Suprapubic skin (tissue), 3 donors: ENCODE measurements around the gene CAMKV.

Experiments
- CTCF ChIP-seq, 2 donors: fragments of 200-600 bp in 1 of 2; fragments of 450-650 bp in 1 of 2; sonication (generic) in 1 of 2; IDR thresholded peaks; one replicate each; pipeline ENCODE4 v1.5.1; 2016 to 2019; ENCODE audit warnings: antibody characterized with exemption in 2 of 2, mild to moderate bottlenecking in 1 of 2, moderate library complexity in 1 of 2
- POLR2A ChIP-seq, 2 donors: fragments of 450-650 bp; IDR thresholded peaks; one replicate each; pipeline ENCODE4 v1.6.1; 2017; ENCODE audit warnings: antibody characterized with exemption in 2 of 2, mild to moderate bottlenecking in 2 of 2, moderate library complexity in 2 of 2

- TF ChIP-seq CTCF (IDR thresholded peaks at IDR 0.05) (no peak), POLR2A (IDR thresholded peaks at IDR 0.05) (no peak)
Measured at GRCh38 chr3:49901366-49902339, 31.9 kb upstream of the CAMKV start.
